DOHH2 (cell line): Measurements from ENCODE around the gene PPARD.

Source experiments
- H3F3A ChIP-seq: fragments of 200-600 bp; sonication (generic), shearing (Covaris generic); 2 replicates; pipeline ENCODE4 v1.6.0; 2016; ENCODE audit warnings: antibody characterized with exemption, mild to moderate bottlenecking; ENCODE audit not compliant: control insufficient read depth, insufficient read depth
- H3K27ac ChIP-seq: fragments of 200-600 bp; sonication (generic); 2 replicates; pipeline ENCODE4 v1.5.1; 2014; ENCODE audit warnings: low read depth, mild to moderate bottlenecking, low read length, moderate library complexity
- H3K27me3 ChIP-seq: fragments of 200-600 bp; sonication (generic); 2 replicates; pipeline ENCODE4 v1.6.1; 2014; ENCODE audit warnings: mild to moderate bottlenecking, low read length, mixed read lengths; ENCODE audit not compliant: control insufficient read depth
- H3K36me3 ChIP-seq: fragments of 200-600 bp; sonication (generic); 2 replicates; pipeline ENCODE4 v1.6.1; 2014; ENCODE audit warnings: mild to moderate bottlenecking, low read length, moderate library complexity, mixed read lengths; ENCODE audit not compliant: control insufficient read depth
- H3K4me1 ChIP-seq: fragments of 200-600 bp; sonication (generic); 2 replicates; pipeline ENCODE4 v1.6.1; 2014; ENCODE audit warnings: mild to moderate bottlenecking, low read length, mixed read lengths; ENCODE audit not compliant: control insufficient read depth
- H3K4me2 ChIP-seq: fragments of 200-600 bp; sonication (generic); 2 replicates; pipeline ENCODE4 v1.6.0; 2014; ENCODE audit warnings: mild to moderate bottlenecking, low read length, moderate library complexity
- H3K4me3 ChIP-seq: fragments of 200-600 bp; sonication (generic); 2 replicates; pipeline ENCODE4 v1.5.1; 2014; ENCODE audit warnings: mild to moderate bottlenecking, low read length, mixed read lengths
- H3K79me2 ChIP-seq: fragments of 200-600 bp; sonication (generic); 2 replicates; pipeline ENCODE4 v1.6.1; 2014; ENCODE audit warnings: mild to moderate bottlenecking, low read length, mixed read lengths; ENCODE audit not compliant: control insufficient read depth
- H3K9me2 ChIP-seq: fragments of 200-600 bp; sonication (generic); replicated peaks from 2 replicates; pipeline ENCODE4 v1.6.1; 2014; ENCODE audit warnings: mild to moderate bottlenecking, low read length, mixed read lengths; ENCODE audit not compliant: control insufficient read depth
- H3K9me3 ChIP-seq: fragments of 200-600 bp; sonication (generic); 2 replicates; pipeline ENCODE4 v1.6.1; 2014; ENCODE audit warnings: antibody characterized with exemption, low read length, mixed read lengths; ENCODE audit not compliant: control insufficient read depth, insufficient read depth
- H4K20me1 ChIP-seq: fragments of 200-600 bp; sonication (generic); 2 replicates; pipeline ENCODE4 v1.6.0; 2014; ENCODE audit warnings: low read depth, mild to moderate bottlenecking, antibody characterized with exemption, low read length, moderate library complexity; ENCODE audit not compliant: control insufficient read depth, insufficient read depth
- CTCF ChIP-seq: fragments of 200-600 bp; sonication (generic); IDR thresholded peaks from one replicate; pipeline ENCODE4 v1.5.1; 2014; ENCODE audit warnings: antibody characterized with exemption, mild to moderate bottlenecking, low read depth, low read length; ENCODE audit not compliant: poor library complexity, severe bottlenecking
- EZH2phosphoT487 ChIP-seq: fragments of 200-600 bp; sonication (generic); IDR thresholded peaks from 2 replicates; pipeline ENCODE4 v1.6.1; 2017; ENCODE audit warnings: borderline replicate concordance, mild to moderate bottlenecking, antibody characterized with exemption, low read length, moderate library complexity, mixed read lengths

PPARD gene

DNA sequence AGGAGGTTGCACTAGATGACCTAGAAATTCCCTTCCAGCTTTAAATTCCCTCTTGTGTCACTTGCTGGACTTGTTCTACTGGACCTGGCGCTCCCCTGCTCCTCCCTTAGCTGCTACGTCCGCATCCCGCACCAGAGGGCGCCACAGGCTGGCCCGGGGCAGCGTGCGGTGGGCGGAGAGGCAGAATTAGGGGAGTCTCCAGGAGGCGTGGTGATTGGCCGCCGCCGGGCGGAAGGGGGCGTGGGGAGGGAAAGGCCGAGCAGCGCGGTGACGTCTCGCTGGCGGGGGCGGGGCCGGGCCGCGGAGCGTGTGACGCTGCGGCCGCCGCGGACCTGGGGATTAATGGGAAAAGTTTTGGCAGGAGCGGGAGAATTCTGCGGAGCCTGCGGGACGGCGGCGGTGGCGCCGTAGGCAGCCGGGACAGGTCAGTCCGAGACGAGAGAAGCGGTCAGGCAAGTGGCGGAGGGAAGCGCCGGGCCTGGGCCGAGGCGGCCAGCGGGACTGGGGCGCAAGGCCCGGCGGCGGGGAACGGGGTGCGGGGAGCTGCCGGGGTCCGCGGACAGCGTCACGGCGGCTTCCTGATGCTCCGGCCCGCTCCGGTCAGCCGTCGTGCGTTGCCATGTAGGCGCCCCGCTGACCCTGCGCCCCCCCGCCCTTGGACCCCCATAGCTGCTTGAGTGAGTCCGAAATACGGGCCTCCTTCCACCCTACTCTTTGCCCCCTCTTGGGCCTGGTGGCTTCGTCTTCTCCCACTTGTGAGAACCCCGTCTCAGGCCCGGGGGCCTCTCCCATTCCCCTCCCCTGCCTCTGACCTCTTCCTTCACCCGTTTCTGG lies at the start of gene PPARD:
TSS of gene PPARD (plus strand) at position 301 of the 834 bp plus-strand sequence. CDS start 68,530 bp downstream, outside the sequence.
- Histone ChIP-seq H3K27ac (no peak within 1 kb of the TSS), H3K79me2 (peaks cover 30% of the 10 kb centered on the region)

GRCh38 chr6:35293681-35294080 lies 48.7 kb upstream of the PPARD start:
- Histone ChIP-seq H3K36me3 (peaks cover 55% of the 10 kb centered on the region), H3K9me2 (no peaks in the 10 kb centered on the region), H3K79me2 (peaks cover 10% of the 10 kb centered on the region), H3K9me3 (no peaks in the 10 kb centered on the region), H3K27ac (no peak overlapping the region), H3K4me3 (no peak overlapping the region), H3K27me3 (no peaks in the 10 kb centered on the region), H3K4me1 (peaks cover 34% of the 10 kb centered on the region), H3K4me2 (no peak overlapping the region), H4K20me1 (no peaks in the 10 kb centered on the region), H3F3A (peaks cover 6% of the 10 kb centered on the region)
- TF ChIP-seq EZH2phosphoT487 = no peak
- TF ChIP-seq CTCF = no peak

More for the DNA sequence above, at the start of gene PPARD:
- peak within 1 kb of the TSS; percentile 84 for H3K4me2 ChIP-seq
- no peaks in the 10 kb centered on the region for H3F3A ChIP-seq
- peaks cover 40% of the 10 kb centered on the region for H3K4me1 ChIP-seq
- H3K4me3 ChIP-seq = peak within 1 kb of the TSS; percentile 83
- 0 out of 2 replicates have a peak, but pooled peaks cover 7% of the 10 kb centered on the region for H4K20me1 ChIP-seq
- no peaks in the 10 kb centered on the region for H3K27me3 ChIP-seq
- H3K9me2 ChIP-seq = no peaks in the 10 kb centered on the region
- TF ChIP-seq CTCF = peak; percentile 99
- TF ChIP-seq EZH2phosphoT487 = no peak
- no peaks in the 10 kb centered on the region for H3K9me3 ChIP-seq
- H3K36me3 ChIP-seq = no peaks in the 10 kb centered on the region; the same call in 1 of the 2 replicates

GRCh38 chr6:35294308-35294945 lies 47.9 kb upstream of the PPARD start:
- Histone ChIP-seq H3K9me3 (no peaks in the 10 kb centered on the region), H3K4me2 (no peak overlapping the region), H3K4me3 (no peak overlapping the region), H4K20me1 (no peaks in the 10 kb centered on the region), H3K36me3 (peaks cover 53% of the 10 kb centered on the region), H3K4me1 (peaks cover 42% of the 10 kb centered on the region), H3K27ac (no peak overlapping the region), H3K79me2 (peaks cover 18% of the 10 kb centered on the region), H3K27me3 (no peaks in the 10 kb centered on the region), H3F3A (peaks cover 11% of the 10 kb centered on the region), H3K9me2 (no peaks in the 10 kb centered on the region)
- TF ChIP-seq CTCF = peak; percentile 97
- no peak for TF ChIP-seq EZH2phosphoT487
